Stimulated activated CD4-positive, alpha-beta T cell treated with anti-CD3 and anti-CD28 coated beads, TNF-alpha, amount 100 ng/mL, for 4 hours (primary cell): Measurements from ENCODE around the gene PAN2.
"Not testable (repeated sequence)": the region's sequence is repeated elsewhere in the genome, so short reads cannot be mapped to it uniquely, and the experiment has no call there.

Experiments
- DNase-seq, 3 experiments: peaks; one replicate each; pipeline ENCODE4 v3.0.0-alpha.2; 2020; ENCODE audit warnings: low read depth in 3 of 3

The PAN2 gene

GRCh38 chr12:56311003-56311402, 22.8 kb downstream of the PAN2 start:
- DNase-seq = no peak

GRCh38 chr12:56308714-56309113, 25.1 kb downstream of the PAN2 start:
- no peak for DNase-seq

- no peak for DNase-seq
These were observed 26.4 kb downstream of the PAN2 start for GRCh38 chr12:56307221-56307965.

- no peak for DNase-seq
These were observed 28.8 kb downstream of the PAN2 start for GRCh38 chr12:56304872-56305590.

GRCh38 chr12:56304276-56304675, 29.5 kb downstream of the PAN2 start:
- no peak for DNase-seq

GRCh38 chr12:56300644-56301464, 32.9 kb downstream of the PAN2 start:
- no peak for DNase-seq

- DNase-seq = peak; percentile 96 to 98 (median 97)
These were observed 33.8 kb downstream of the PAN2 start, which contains the start of gene CS for GRCh38 chr12:56299853-56300643. Gene CS, minus strand, starts transcription at chr12:56300330. Its CDS starts 129 bp downstream, at chr12:56300201.

GRCh38 chr12:56299308-56299852, 34.4 kb downstream of the PAN2 start:
- DNase-seq = no peak

GRCh38 chr12:56298828-56299227, 35.0 kb downstream of the PAN2 start:
- DNase-seq = no peak

- no peak for DNase-seq
These were observed 36.4 kb downstream of the PAN2 start for GRCh38 chr12:56297400-56297799.

- DNase-seq = no peak
These were observed 37.5 kb downstream of the PAN2 start for GRCh38 chr12:56296295-56296694.

GRCh38 chr12:56293795-56294194, 40.0 kb downstream of the PAN2 start:
- no peak for DNase-seq

- DNase-seq = no peak
These were observed 45.0 kb downstream of the PAN2 start for GRCh38 chr12:56288705-56289387.

GRCh38 chr12:56286044-56286830, 47.6 kb downstream of the PAN2 start:
- no peak for DNase-seq

GRCh38 chr12:56284263-56284662, 49.5 kb downstream of the PAN2 start:
- not testable (repeated sequence) for DNase-seq

- DNase-seq = no peak
These were observed 51.2 kb downstream of the PAN2 start for GRCh38 chr12:56282579-56282978.

GRCh38 chr12:56282030-56282429, 51.8 kb downstream of the PAN2 start:
- DNase-seq = no peak

- DNase-seq = no peak
These were observed 53.0 kb downstream of the PAN2 start for GRCh38 chr12:56280849-56281248.

- no peak for DNase-seq
These were observed 54.9 kb downstream of the PAN2 start for GRCh38 chr12:56278905-56279304.

- DNase-seq = no peak
These were observed 59.5 kb downstream of the PAN2 start for GRCh38 chr12:56274299-56274698.
